Endothelial cell of umbilical vein (primary cell): Measurements from ENCODE around the gene DPP9. TPM values are rescaled to one million over a fixed set of nuclear protein-coding genes. Genes with fewer than 3 reads are reported as not detected.

Experiments used
- BruUV-seq: library from RNA; stranded (reverse); fragments of 400-500 nt; replicated peaks from 2 replicates; lab custom pipeline; 2021; lab: Mats Ljungman, UMichigan
- CTCF ChIA-PET: fragments of 300-600, 350-600 bp; sonication (Branson Sonifier 250); formaldehyde crosslinking; loops from one replicate; lab custom pipeline; 2021; ENCODE audit warnings: antibody characterized with exemption, inconsistent platforms; lab: Charles Lee
- POLR2A ChIA-PET: fragments of 300-600, 350-600 bp; sonication (Branson Sonifier 250); formaldehyde crosslinking; loops from one replicate; lab custom pipeline; 2021; ENCODE audit warnings: antibody characterized with exemption, inconsistent platforms; lab: Charles Lee
- DNase-seq: peaks from one replicate; pipeline ENCODE4 v3.0.0-alpha.2; 2011; ENCODE audit warnings: low read depth, low spot score
- FAIRE-seq: peaks from 2 replicates; lab custom pipeline; 2011; peaks lifted over from hg19 to GRCh38; lab: Jason Lieb, UNC
- H2AFZ ChIP-seq: 2 replicates; pipeline ENCODE4 v1.6.0; 2012; ENCODE audit warnings: low read depth, low read length, control low read depth, inconsistent platforms
- H3K27ac ChIP-seq: 2 replicates; pipeline ENCODE4 v1.5.1; 2011; ENCODE audit warnings: low read depth, mild to moderate bottlenecking, control low read depth, low read length, moderate library complexity; ENCODE audit not compliant: insufficient read depth
- H3K27me3 ChIP-seq, 2 experiments: 2 replicates each; pipeline versions ENCODE4 v1.6.0 to v1.6.1; 2011; ENCODE audit warnings: low read length in 2 of 2, mixed read lengths in 1 of 2; ENCODE audit not compliant: control insufficient read depth in 2 of 2, insufficient read depth in 2 of 2
- H3K36me3 ChIP-seq, 2 experiments: 2 replicates in 1 of 2; 3 replicates in 1 of 2; pipeline ENCODE4 v1.5.1; 2011; ENCODE audit warnings: low read length in 2 of 2, mild to moderate bottlenecking in 1 of 2, moderate library complexity in 1 of 2; ENCODE audit not compliant: control insufficient read depth in 2 of 2, insufficient read depth in 2 of 2; ENCODE audit errors: extremely low read depth in 1 of 2
- H3K4me1 ChIP-seq: 3 replicates; pipeline ENCODE4 v1.5.1; 2011; ENCODE audit warnings: mild to moderate bottlenecking, low read length; ENCODE audit not compliant: control insufficient read depth, insufficient read depth; ENCODE audit errors: extremely low read depth
- H3K4me2 ChIP-seq: 2 replicates; pipeline ENCODE4 v1.6.1; 2011; ENCODE audit warnings: low read length, control low read depth, mixed read lengths; ENCODE audit not compliant: insufficient read depth
- H3K4me3 ChIP-seq, 3 experiments: fragments of 200-600 bp in 1 of 3; sonication (generic), shearing (Covaris generic) in 1 of 3; replicated peaks in 1 of 3; 2 replicates each; pipeline ENCODE4 v1.5.1; 2011 to 2016; ENCODE audit warnings: control low read depth in 3 of 3, low read length in 3 of 3, mild to moderate bottlenecking in 2 of 3, inconsistent platforms in 1 of 3, low read depth in 1 of 3, moderate library complexity in 1 of 3; ENCODE audit not compliant: insufficient read depth in 1 of 3
- H3K79me2 ChIP-seq: 2 replicates; pipeline ENCODE4 v1.6.0; 2012; ENCODE audit warnings: low read length, inconsistent platforms; ENCODE audit not compliant: control insufficient read depth, insufficient read depth
- H3K9ac ChIP-seq: replicated peaks from 2 replicates; pipeline ENCODE3; 2011; ENCODE audit warnings: low read length, control low read depth; ENCODE audit not compliant: insufficient read depth; ENCODE audit errors: extremely low read depth
- H3K9me1 ChIP-seq: replicated peaks from 3 replicates; pipeline ENCODE4 v1.6.0; 2011; ENCODE audit warnings: mild to moderate bottlenecking, low read length; ENCODE audit not compliant: control insufficient read depth, insufficient read depth; ENCODE audit errors: extremely low read depth
- H3K9me3 ChIP-seq: replicated peaks from 2 replicates; pipeline ENCODE4 v1.5.1; 2012; ENCODE audit warnings: low read length, inconsistent platforms; ENCODE audit not compliant: control insufficient read depth, insufficient read depth
- H4K20me1 ChIP-seq: replicated peaks from 2 replicates; pipeline ENCODE3; 2011; ENCODE audit warnings: mild to moderate bottlenecking, low read length; ENCODE audit not compliant: control insufficient read depth, insufficient read depth; ENCODE audit errors: extremely low read depth
- EZH2 ChIP-seq: IDR thresholded peaks from 2 replicates; pipeline ENCODE4 v1.6.1; 2012; ENCODE audit warnings: borderline replicate concordance, low read depth, mild to moderate bottlenecking, moderate library complexity, low read length, inconsistent platforms; ENCODE audit not compliant: severe bottlenecking
- FOS ChIP-seq: IDR thresholded peaks from 2 replicates; pipeline ENCODE4 v1.6.1; 2011; ENCODE audit warnings: mild to moderate bottlenecking, low read length, moderate library complexity, borderline replicate concordance; ENCODE audit not compliant: insufficient read depth
- GATA2 ChIP-seq: IDR thresholded peaks from 2 replicates; pipeline ENCODE4 v1.7.0; 2011; ENCODE audit warnings: low read depth, mild to moderate bottlenecking, moderate library complexity, mixed read lengths, low read length; ENCODE audit not compliant: insufficient read length, insufficient read depth
- JUN ChIP-seq: IDR thresholded peaks from 2 replicates; pipeline ENCODE4 v1.6.1; 2011; ENCODE audit warnings: borderline replicate concordance, low read depth; ENCODE audit not compliant: insufficient read length, insufficient read depth
- MYC ChIP-seq: IDR thresholded peaks from one replicate; pipeline ENCODE4 v1.6.1; 2011; ENCODE audit warnings: mild to moderate bottlenecking, low read depth, low read length
- POLR2A ChIP-seq: IDR thresholded peaks from 2 replicates; pipeline ENCODE4 v1.6.1; 2012; ENCODE audit warnings: low read depth, mild to moderate bottlenecking, control low read depth, low read length
- POLR2AphosphoS5 ChIP-seq: IDR thresholded peaks from 2 replicates; pipeline ENCODE4 v1.6.1; 2012; ENCODE audit warnings: low read depth, mild to moderate bottlenecking, control low read depth, low read length, moderate library complexity; ENCODE audit not compliant: insufficient read depth
- dilution Hi-C: fragments of 300-500 bp; cut with MboI; formaldehyde crosslinking; loops from one replicate; pipeline ENCODE4 v1.15.0; 2019; ENCODE audit warnings: low sequenced_read_pairs; ENCODE audit not compliant: extremely low pct_ligation_motif_present
- intact Hi-C: fragments of 100-400 bp; cut with micrococcal nuclease; formaldehyde crosslinking; loops from one replicate; pipeline ENCODE4 v1.10.0; 2022
- polyA plus RNA-seq, 4 experiments: library from polyadenylated mRNA; depleted of rRNA in 3 of 4; stranded (reverse) in 3 of 4; unstranded in 1 of 4; fragments of >200 nt; gene quantifications; 2 replicates each; pipeline versions ENCODE4 v1.2.1 to v1.2.3, GENCODE V29; 2011 to 2012; ENCODE audit warnings: missing spikeins in 1 of 4
- total RNA-seq: library from RNA; stranded (reverse); gene quantifications from 2 replicates; pipeline ENCODE4 v1.2.3, GENCODE V29; 2021
- TF ChIP-seq, protein P1 (sequence below): IDR thresholded peaks from 2 replicates; pipeline ENCODE4 v1.6.1; 2011; ENCODE audit not compliant: insufficient read depth, insufficient read length

The DPP9 gene
- total and polyA plus RNA-seq, 2 donors (not counting 3 experiments of a cell fraction or from before 2014, with no cell fraction given): 31.5 to 98.0 TPM

DNA sequence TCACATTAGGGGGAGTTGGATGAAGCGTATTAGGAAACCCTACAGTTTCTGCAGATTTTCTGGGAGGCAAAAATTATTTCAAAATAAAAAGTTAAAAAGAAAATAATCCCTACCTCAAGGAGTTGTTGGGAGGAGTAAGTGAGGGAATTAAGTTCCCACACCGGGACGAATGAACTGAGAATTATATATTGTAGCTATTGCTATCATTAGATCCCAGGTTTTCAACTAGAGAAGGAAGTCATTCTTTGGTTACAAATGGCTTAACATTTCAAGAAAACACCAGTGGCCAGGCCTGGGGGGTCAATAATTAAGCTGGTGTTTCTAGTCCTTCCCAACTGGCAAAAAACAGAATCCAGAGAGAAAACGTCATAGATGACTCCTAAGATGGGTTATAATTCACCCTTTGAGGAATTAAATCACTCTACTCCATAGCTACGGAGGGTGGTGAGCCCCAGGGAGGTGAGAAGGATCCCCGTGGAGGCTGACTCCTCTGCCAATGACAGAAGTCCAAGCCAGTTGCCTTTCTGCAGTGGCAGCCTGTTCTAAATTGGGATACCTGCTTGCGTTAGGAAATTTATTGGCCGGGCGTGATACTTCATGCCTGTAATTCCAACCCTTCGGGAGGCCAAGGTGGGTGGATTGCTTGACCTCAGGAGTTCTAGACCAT, 52.3 kb downstream of the DPP9 start:
- Histone ChIP-seq H3K9ac (no peak overlapping the region), H3K36me3 (peaks cover 8 to 15% of the 10 kb centered on the region in 2 experiments), H2AFZ (peak overlapping the region; percentile 29), H3K79me2 (peaks cover 26% of the 10 kb centered on the region), H3K9me1 (no peaks in the 10 kb centered on the region), H3K4me3 (no peak overlapping the region), H3K27ac (no peak overlapping the region), H4K20me1 (no peaks in the 10 kb centered on the region), H3K4me2 (peak overlapping the region; percentile 12), H3K9me3 (no peaks in the 10 kb centered on the region), H3K4me1 (peaks cover 13% of the 10 kb centered on the region), H3K27me3 (no peaks in the 10 kb centered on the region)
- dilution Hi-C loops: no loop called here
- DNase-seq: no peak
- intact Hi-C loops: loop anchor here (2.0 to 5.0 kb wide), 2 partner anchors 41 to 51 kb away; partner anchors contain the start of gene DPP9
- TF ChIP-seq EZH2 (no peak), JUN (no peak)
- POLR2A ChIA-PET: no interaction called here
- BruUV-seq: no TSS peak
- CTCF ChIA-PET: interaction anchor here (1.0 kb wide), 1 partner anchor 120 kb away, joined by 3 read pairs; no protein-coding TSS in a partner anchor
- FAIRE-seq: no peak

DNA sequence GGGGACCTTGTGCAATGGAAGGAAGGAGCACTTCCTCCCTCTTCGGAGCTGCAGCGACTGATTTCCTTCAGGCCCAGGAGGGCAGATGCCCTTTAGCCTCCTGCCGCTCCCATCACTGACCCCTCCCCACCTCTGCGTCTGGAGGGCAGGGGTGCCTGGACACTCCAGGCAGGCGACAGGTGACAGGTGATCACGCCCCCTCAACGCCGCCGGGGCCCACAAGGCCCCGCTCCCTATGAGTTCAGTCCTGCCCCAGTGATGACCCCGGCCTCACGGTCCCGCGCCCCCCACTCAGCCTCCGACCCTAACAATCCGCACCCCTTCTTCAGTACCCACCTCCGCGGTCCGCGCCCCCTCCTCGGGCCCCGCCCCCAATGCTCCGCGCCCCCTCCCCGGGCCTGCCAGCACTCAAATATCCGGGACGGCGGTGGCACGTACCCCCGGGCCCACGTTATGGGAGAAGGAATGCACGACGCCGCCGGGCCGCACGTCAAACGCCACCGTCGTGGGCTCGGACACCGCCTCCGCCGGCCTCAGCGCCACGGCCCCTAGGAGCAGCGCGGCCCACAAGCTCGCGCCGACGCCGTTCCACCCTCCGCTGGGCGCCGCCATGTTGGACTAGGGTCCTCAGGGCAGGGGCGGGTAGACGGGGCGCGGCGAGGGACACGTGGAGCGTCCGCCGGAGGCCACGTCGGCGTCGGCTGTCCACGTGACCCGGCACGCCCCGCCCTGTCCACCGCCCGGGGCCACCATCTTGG, 53.7 kb downstream of the DPP9 start, which contains the start of gene MYDGF:
Gene MYDGF, minus strand, starts transcription at position 620 of the 758 bp plus-strand sequence. Its CDS starts 8 bp downstream, at position 612.
- TF ChIP-seq, protein P1, sequence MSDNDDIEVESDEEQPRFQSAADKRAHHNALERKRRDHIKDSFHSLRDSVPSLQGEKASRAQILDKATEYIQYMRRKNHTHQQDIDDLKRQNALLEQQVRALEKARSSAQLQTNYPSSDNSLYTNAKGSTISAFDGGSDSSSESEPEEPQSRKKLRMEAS: peak; percentile 98
- TF ChIP-seq MYC: peak; percentile 65
- peak; percentile 80 for TF ChIP-seq POLR2A
- no peak for TF ChIP-seq FOS
- no peak for TF ChIP-seq EZH2
- TF ChIP-seq POLR2AphosphoS5: peak; percentile 92
- no peak for TF ChIP-seq GATA2
- no peak for TF ChIP-seq JUN

More for the DNA sequence above, 53.7 kb downstream of the DPP9 start, which contains the start of gene MYDGF:
- FAIRE-seq: peak; percentile 93
- peaks cover 30% of the 10 kb centered on the region for H3K79me2 ChIP-seq
- ChIA-PET CTCF (interaction anchor here (1.2 kb wide), 1 partner anchor 54 kb away, joined by 4 read pairs; no protein-coding TSS in a partner anchor), POLR2A (no interaction called here)
- H2AFZ ChIP-seq: peak within 1 kb of the TSS; percentile 29
- DNase-seq: peak; percentile 80
- H3K9me1 ChIP-seq: no peaks in the 10 kb centered on the region
- peaks cover 13% of the 10 kb centered on the region for H3K4me1 ChIP-seq
- dilution Hi-C loops: no loop called here
- peak within 1 kb of the TSS; percentile 93 for H3K9ac ChIP-seq
- peaks cover 8 to 13% of the 10 kb centered on the region in 2 experiments for H3K36me3 ChIP-seq
- H3K4me3 ChIP-seq: peak within 1 kb of the TSS; percentile 74 to 97 (median 80)
- H3K4me2 ChIP-seq: peak within 1 kb of the TSS; percentile 47
- no peaks in the 10 kb centered on the region for H3K9me3 ChIP-seq
- intact Hi-C loops: loop anchor here (2.0 to 5.0 kb wide), 3 partner anchors 42 to 297 kb away; partner anchors contain the start of genes DPP9 and KDM4B
- H3K27me3 ChIP-seq: no peaks in the 10 kb centered on the region
- H3K27ac ChIP-seq: peak within 1 kb of the TSS; percentile 44
- no peaks in the 10 kb centered on the region for H4K20me1 ChIP-seq
- no TSS peak for BruUV-seq
